ENCODE measurements around the gene MAS1. TPM values are rescaled to one million over a fixed set of nuclear protein-coding genes. Genes with fewer than 3 reads are reported as not detected.
A peak's percentile ranks its signal among the peaks of the same experiment; 100 is the strongest.

The MAS1 gene
- total and polyA plus RNA-seq, 10 of the 15 experiments (the other 5 are each of a cell fraction or from before 2014, with no cell fraction given), result under 0.01 to 0.08 TPM; not detected in 8

DNA sequence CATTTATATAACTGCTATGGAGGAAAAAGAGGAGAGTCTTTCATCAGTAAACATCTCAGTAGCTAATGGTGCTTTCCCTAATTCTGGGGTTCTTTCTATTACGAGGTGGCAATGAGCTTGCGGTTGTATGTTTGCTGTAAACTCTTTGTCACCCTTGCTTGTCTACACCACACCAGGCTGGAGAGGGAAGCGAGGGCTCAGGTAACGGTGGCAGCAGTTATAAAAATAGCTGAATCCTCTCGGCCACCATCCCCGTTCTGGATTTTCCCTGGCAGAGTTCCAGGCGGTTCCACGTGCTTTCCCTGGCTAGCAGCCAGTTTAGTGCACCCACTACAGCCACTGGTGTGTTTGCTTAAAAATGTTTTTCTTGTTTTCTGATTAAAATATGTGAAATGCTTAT is 39.0 kb downstream of the MAS1 start (continued):
- TF ChIP-seq, protein P1, sequence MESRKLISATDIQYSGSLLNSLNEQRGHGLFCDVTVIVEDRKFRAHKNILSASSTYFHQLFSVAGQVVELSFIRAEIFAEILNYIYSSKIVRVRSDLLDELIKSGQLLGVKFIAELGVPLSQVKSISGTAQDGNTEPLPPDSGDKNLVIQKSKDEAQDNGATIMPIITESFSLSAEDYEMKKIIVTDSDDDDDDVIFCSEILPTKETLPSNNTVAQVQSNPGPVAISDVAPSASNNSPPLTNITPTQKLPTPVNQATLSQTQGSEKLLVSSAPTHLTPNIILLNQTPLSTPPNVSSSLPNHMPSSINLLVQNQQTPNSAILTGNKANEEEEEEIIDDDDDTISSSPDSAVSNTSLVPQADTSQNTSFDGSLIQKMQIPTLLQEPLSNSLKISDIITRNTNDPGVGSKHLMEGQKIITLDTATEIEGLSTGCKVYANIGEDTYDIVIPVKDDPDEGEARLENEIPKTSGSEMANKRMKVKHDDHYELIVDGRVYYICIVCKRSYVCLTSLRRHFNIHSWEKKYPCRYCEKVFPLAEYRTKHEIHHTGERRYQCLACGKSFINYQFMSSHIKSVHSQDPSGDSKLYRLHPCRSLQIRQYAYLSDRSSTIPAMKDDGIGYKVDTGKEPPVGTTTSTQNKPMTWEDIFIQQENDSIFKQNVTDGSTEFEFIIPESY (IDR thresholded peaks at IDR 0.05), result no peak
- TF ChIP-seq SMAD1 (IDR thresholded peaks at IDR 0.05; ENCODE audit: low read depth, partially characterized antibody) (peak; percentile 99), NFXL1 (IDR thresholded peaks at IDR 0.05; ENCODE audit: borderline replicate concordance) (no peak), HDGF (IDR thresholded peaks at IDR 0.05) (peak; percentile 13; the same call in 1 of the 2 replicates), SREBF2 (IDR thresholded peaks at IDR 0.05; ENCODE audit: low read length) (no peak), ZNF207 (IDR thresholded peaks at IDR 0.05; ENCODE audit: borderline replicate concordance) (no peak), SUPT20H (IDR thresholded peaks at IDR 0.05; ENCODE audit: borderline replicate concordance, control insufficient read depth, low read depth, low read length) (no peak), IKZF2 (IDR thresholded peaks at IDR 0.05) (peak; percentile 88 to 92), FOXM1 (IDR thresholded peaks at IDR 0.05; ENCODE audit: low read depth, low read length) (peak; percentile 57; the same call in 1 of the 2 replicates), NFIC (IDR thresholded peaks at IDR 0.05; ENCODE audit: low read depth, low read length) (peak; percentile 75; the same call in 1 of the 2 replicates), CHD2 (IDR thresholded peaks at IDR 0.05; ENCODE audit: borderline replicate concordance, low read depth, low read length) (peak; percentile 56; the same call in 1 of the 2 replicates), JUNB (IDR thresholded peaks at IDR 0.05) (peak; percentile 6; the same call in 1 of the 2 replicates), KAT2A (conservative IDR thresholded peaks at IDR 0.05; ENCODE audit: control insufficient read depth, low read depth, low read length) (no peak), ESRRA (IDR thresholded peaks at IDR 0.05; ENCODE audit: low read length) (no peak), EED (IDR thresholded peaks at IDR 0.05; ENCODE audit: low read depth) (peak; percentile 77)
- TF ChIP-seq, protein P2, sequence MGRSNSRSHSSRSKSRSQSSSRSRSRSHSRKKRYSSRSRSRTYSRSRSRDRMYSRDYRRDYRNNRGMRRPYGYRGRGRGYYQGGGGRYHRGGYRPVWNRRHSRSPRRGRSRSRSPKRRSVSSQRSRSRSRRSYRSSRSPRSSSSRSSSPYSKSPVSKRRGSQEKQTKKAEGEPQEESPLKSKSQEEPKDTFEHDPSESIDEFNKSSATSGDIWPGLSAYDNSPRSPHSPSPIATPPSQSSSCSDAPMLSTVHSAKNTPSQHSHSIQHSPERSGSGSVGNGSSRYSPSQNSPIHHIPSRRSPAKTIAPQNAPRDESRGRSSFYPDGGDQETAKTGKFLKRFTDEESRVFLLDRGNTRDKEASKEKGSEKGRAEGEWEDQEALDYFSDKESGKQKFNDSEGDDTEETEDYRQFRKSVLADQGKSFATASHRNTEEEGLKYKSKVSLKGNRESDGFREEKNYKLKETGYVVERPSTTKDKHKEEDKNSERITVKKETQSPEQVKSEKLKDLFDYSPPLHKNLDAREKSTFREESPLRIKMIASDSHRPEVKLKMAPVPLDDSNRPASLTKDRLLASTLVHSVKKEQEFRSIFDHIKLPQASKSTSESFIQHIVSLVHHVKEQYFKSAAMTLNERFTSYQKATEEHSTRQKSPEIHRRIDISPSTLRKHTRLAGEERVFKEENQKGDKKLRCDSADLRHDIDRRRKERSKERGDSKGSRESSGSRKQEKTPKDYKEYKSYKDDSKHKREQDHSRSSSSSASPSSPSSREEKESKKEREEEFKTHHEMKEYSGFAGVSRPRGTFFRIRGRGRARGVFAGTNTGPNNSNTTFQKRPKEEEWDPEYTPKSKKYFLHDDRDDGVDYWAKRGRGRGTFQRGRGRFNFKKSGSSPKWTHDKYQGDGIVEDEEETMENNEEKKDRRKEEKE (IDR thresholded peaks at IDR 0.05), result no peak
- TF ChIP-seq, protein P3, sequence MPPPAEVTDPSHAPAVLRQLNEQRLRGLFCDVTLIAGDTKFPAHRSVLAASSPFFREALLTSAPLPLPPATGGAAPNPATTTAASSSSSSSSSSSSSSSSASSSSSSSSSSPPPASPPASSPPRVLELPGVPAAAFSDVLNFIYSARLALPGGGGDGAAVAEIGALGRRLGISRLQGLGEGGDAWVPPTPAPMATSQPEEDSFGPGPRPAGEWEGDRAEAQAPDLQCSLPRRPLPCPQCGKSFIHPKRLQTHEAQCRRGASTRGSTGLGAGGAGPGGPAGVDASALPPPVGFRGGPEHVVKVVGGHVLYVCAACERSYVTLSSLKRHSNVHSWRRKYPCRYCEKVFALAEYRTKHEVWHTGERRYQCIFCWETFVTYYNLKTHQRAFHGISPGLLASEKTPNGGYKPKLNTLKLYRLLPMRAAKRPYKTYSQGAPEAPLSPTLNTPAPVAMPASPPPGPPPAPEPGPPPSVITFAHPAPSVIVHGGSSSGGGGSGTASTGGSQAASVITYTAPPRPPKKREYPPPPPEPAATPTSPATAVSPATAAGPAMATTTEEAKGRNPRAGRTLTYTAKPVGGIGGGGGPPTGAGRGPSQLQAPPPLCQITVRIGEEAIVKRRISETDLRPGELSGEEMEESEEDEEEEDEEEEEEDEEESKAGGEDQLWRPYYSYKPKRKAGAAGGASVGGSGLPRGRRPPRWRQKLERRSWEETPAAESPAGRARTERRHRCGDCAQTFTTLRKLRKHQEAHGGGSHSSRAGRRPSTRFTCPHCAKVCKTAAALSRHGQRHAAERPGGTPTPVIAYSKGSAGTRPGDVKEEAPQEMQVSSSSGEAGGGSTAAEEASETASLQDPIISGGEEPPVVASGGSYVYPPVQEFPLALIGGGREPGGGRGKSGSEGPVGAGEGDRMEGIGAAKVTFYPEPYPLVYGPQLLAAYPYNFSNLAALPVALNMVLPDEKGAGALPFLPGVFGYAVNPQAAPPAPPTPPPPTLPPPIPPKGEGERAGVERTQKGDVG (CRISPR knock-in tag; IDR thresholded peaks at IDR 0.05), result no peak
- TF ChIP-seq, protein P4, sequence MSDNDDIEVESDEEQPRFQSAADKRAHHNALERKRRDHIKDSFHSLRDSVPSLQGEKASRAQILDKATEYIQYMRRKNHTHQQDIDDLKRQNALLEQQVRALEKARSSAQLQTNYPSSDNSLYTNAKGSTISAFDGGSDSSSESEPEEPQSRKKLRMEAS (IDR thresholded peaks at IDR 0.05; ENCODE audit: low read depth, low read length), result no peak
- TF ChIP-seq, protein P5, sequence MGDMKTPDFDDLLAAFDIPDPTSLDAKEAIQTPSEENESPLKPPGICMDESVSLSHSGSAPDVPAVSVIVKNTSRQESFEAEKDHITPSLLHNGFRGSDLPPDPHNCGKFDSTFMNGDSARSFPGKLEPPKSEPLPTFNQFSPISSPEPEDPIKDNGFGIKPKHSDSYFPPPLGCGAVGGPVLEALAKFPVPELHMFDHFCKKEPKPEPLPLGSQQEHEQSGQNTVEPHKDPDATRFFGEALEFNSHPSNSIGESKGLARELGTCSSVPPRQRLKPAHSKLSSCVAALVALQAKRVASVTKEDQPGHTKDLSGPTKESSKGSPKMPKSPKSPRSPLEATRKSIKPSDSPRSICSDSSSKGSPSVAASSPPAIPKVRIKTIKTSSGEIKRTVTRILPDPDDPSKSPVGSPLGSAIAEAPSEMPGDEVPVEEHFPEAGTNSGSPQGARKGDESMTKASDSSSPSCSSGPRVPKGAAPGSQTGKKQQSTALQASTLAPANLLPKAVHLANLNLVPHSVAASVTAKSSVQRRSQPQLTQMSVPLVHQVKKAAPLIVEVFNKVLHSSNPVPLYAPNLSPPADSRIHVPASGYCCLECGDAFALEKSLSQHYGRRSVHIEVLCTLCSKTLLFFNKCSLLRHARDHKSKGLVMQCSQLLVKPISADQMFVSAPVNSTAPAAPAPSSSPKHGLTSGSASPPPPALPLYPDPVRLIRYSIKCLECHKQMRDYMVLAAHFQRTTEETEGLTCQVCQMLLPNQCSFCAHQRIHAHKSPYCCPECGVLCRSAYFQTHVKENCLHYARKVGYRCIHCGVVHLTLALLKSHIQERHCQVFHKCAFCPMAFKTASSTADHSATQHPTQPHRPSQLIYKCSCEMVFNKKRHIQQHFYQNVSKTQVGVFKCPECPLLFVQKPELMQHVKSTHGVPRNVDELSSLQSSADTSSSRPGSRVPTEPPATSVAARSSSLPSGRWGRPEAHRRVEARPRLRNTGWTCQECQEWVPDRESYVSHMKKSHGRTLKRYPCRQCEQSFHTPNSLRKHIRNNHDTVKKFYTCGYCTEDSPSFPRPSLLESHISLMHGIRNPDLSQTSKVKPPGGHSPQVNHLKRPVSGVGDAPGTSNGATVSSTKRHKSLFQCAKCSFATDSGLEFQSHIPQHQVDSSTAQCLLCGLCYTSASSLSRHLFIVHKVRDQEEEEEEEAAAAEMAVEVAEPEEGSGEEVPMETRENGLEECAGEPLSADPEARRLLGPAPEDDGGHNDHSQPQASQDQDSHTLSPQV (IDR thresholded peaks at IDR 0.05), result no peak

All from GM12878 (cell line).